ENCODE measurements around the gene ELAC2.

DNA sequence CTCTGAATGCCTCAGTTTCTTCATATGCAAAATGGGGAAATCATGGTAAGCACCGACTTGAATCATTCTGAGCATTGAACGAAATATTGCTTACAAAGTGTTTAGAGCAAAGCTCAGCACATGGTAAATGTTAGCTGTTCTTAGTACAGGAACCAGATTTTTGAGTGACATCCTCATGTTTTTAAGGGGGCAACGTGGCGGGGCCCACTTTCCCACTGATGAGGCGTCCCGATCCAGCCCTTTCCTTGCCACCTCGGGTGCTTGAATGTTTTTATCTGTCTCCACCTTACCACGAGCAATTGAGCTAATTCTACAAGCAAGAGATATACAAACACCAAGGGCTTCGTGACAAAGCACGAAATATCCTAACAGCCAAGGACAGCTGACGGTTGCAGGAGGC, 49.9 kb downstream of the ELAC2 start:
- no peak for TF ChIP-seq EZH2 (IDR thresholded peaks at IDR 0.05; ENCODE audit: low read depth)
- TF ChIP-seq, protein P1, sequence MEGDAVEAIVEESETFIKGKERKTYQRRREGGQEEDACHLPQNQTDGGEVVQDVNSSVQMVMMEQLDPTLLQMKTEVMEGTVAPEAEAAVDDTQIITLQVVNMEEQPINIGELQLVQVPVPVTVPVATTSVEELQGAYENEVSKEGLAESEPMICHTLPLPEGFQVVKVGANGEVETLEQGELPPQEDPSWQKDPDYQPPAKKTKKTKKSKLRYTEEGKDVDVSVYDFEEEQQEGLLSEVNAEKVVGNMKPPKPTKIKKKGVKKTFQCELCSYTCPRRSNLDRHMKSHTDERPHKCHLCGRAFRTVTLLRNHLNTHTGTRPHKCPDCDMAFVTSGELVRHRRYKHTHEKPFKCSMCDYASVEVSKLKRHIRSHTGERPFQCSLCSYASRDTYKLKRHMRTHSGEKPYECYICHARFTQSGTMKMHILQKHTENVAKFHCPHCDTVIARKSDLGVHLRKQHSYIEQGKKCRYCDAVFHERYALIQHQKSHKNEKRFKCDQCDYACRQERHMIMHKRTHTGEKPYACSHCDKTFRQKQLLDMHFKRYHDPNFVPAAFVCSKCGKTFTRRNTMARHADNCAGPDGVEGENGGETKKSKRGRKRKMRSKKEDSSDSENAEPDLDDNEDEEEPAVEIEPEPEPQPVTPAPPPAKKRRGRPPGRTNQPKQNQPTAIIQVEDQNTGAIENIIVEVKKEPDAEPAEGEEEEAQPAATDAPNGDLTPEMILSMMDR (conservative IDR thresholded peaks at IDR 0.05), result no peak

All from PC-9 (cell line).